ENCODE measurements around the gene GSTM3.
"Not testable (repeated sequence)": the region's sequence is repeated elsewhere in the genome, so short reads cannot be mapped to it uniquely, and the experiment has no call there.

The GSTM3 gene

DNA sequence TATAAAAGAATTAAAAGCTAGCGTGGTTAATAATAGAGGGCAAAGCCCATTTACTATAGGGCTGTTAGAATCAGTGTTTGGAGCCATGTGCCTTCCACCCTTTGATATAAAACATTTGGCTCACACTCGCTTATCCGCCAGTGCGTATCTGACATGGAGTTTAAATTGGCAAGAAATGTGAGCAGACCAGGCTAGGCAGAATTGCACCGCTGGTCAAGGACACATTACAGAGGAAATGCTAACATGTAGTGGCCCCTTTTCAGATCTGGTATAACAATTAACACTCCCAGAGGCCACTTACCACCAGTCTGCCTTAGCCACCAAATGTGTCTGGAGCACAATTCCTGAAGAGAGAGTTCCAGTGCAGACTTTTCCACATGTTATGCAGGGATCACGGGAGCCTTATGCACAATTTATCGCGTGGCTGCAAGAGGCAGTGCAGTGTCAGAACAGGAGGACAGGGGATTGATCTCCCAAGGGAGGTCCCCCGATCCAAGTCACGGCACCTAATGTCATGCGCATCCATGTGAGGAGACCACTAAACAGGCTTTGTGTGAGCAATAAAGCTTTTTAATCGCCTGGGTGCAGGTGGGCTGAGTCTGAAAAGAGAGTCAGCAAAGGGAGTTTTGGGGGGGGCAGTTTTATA is 14.0 kb downstream of the GSTM3 start:
- no peak for DNase-seq (ENCODE audit: low read depth)

DNA sequence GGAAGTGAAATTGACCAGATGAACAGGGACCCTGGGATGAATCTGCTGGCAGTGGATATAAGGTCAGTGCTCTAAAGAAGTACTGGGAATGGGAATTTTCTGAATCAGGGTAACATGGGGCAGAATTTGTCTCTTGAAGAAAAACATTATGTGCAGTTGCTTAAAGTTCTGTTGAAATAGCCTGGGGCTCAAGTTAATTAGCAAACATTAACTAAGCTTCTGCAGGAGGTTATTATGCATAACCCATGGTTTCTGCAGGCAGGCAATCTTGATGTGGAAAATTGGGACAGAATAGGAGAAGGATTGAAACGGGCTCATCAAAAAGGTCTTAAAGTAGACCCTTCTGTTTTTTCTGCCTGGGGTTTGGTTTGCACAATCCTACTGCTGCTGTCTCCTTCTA is 14.8 kb downstream of the GSTM3 start:
- DNase-seq (ENCODE audit: low read depth) = no peak

DNA sequence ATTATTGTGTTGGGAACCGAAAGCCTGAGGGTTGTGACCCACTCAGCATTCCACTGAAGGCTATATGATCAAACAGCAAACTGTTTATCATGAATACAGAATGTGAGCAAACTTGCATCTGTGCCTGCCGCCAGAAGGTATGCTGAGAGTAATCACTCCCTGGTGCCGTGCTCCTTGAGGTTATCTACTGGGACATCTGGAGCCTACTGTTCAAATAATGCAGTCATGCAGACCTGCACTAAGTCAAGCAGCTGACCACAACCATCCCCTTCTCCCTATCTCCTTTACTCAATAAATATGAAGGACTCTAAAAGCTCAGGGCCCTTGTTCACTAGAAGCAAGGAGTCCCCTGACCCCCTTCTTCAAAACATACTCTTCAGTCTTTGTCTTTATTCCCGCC is 15.3 kb downstream of the GSTM3 start:
- no peak for DNase-seq (ENCODE audit: low read depth)

DNA sequence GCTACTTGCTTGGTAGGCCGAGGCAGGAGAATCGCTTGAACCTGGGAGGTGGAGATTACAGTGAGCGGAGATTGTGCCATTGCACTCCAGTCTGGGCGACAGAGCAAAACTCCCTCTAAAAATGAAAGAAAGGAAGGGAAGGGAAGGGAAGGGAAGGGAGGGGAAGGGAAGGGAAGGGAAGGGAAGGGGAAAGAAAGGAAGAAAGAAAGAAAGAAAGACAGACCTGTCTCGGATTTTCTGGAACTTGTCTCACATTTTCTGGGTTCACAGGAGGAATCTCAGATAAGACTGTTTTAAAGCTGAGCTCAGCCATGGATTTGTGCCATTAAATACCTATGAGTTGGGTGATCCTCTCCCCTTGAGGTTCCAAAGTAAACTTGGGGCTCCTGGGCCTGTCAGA is 15.9 kb downstream of the GSTM3 start:
- DNase-seq (ENCODE audit: low read depth) = no peak

DNA sequence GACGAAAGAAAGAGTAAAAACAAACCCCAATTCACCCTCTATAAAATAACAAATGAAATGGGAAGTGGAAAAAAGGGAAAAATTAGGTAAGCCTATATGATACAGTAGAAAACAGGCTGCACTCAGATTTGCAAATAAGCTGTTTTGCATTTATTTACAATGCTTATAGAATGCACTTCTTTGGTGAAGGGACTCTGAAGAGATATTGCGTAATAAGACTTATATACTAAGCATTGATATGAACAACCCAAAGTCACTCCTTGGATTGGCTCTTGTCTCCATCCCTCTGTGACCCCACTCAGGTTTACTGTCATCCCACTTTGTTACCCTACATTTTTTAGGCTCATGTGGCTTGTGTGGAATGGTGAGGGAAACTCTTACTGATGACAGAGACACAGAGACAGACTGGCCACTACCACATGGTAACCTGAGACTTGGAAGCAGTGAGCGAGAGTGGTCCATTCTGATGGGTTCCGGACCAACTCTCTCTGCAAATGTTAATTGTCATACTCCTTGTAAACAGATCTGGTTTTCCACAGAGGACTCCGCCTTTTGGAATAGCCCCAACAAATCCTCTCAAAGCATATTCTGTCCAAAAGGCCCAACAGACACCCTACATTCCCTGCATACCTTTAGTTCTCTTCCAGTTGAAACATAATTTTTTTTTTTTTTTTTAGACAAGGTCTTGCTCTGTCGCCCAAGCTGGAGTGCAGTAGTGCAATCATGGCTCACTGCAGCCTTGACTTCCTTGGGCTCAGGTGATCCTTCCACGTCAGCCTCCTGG is 17.7 kb downstream of the GSTM3 start:
- no peak for DNase-seq (ENCODE audit: low read depth)

DNA sequence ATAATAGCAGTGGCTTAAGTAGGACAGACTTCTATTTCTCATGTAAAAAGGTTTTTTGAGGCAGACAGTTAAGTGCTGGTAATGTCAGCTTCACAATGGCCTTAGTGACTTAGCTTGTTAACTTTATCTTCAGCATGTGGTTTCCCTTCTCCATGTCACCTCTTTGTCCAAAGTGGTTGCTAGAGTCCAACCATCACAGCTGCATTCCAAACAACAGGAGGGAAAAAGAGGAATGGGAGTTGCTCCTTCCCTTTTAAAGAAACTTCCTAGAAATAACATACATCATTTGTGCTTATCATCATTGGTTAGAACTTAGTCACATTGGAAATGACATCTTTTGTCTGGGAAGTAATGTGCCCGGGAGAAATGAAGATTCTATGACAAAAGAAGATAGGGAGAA is 18.9 kb downstream of the GSTM3 start:
- DNase-seq (ENCODE audit: low read depth) = no peak

DNA sequence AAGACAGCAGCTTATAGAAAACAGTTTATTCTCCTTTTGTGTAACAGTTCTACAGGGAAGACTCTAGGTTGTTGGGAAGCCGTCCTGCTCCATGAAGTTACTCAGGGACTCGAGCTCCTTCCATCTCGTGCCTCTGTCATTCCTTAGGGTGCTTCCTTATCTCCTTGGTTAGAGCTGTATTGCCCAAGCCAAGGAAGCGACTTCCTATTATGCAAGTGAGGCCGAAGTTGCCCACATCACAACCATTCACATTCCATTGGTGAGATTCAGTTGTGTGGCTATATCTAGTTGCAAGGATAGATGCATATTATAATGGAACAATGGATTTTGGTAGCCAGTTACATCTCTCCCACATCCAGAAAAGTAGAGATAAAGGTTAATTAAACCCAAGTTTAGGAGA is 19.8 kb downstream of the GSTM3 start:
- DNase-seq (ENCODE audit: low read depth) = no peak

DNA sequence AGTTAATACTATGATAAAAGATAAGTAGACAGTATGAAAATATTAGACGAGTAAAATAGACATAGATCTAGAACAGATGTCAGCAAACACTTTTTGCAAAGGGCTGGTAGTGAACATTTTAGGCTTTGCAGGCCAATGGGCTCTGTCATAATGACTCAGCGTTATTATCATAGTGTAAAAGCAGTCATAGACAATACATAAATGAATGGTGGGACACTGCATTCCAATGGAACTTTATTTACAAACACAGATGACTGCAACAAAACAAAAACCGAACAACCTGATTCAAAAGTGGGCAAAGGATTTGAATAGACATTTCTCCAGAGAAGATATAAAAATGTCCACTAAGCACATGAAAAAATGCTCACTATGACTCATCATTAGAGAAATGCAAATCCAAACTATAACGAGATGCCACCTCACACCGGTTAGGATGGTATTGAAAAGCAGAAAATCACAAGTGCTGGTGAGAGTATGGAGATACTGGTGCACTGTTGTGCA is 21.5 kb downstream of the GSTM3 start:
- no peak for DNase-seq (ENCODE audit: low read depth)

DNA sequence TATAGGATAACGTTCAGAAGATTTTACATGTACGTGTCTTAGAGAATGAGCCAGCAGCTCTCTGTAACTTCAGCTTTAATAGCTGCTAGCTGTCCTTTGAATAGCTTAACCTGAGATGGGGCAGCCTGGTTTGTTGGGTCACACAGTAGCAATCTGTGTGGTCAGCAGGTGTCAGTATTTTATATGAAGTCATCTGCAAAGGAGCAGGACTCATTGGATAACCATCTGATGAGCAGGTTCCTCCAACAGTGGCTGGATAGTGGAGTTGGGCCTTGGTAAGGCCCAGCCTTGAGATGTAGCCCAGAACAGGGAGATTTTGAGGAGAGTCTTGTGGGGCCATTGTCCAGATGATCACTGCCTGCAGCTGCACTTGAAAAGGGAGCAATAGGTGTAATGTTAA is 22.3 kb downstream of the GSTM3 start:
- DNase-seq (ENCODE audit: low read depth) = no peak

DNA sequence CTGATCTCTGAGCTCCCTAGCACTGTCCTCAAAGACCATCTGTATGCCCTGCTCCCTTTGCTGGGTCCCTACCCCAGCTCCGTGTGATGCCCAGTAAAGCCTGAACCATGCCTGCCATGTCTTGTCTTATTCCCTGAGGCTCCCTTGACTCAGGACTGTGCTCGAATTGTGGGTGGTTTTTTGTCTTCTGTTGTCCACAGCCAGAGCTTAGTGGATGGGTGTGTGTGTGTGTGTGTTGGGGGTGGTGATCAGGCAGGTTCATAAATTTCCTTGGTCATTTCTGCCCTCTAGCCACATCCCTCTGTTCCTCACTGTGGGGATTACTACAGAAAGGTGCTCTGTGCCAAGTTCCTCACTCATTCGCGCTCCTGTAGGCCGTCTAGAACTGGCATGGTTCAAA is 23.1 kb downstream of the GSTM3 start:
- DNase-seq (ENCODE audit: low read depth) = no peak

DNA sequence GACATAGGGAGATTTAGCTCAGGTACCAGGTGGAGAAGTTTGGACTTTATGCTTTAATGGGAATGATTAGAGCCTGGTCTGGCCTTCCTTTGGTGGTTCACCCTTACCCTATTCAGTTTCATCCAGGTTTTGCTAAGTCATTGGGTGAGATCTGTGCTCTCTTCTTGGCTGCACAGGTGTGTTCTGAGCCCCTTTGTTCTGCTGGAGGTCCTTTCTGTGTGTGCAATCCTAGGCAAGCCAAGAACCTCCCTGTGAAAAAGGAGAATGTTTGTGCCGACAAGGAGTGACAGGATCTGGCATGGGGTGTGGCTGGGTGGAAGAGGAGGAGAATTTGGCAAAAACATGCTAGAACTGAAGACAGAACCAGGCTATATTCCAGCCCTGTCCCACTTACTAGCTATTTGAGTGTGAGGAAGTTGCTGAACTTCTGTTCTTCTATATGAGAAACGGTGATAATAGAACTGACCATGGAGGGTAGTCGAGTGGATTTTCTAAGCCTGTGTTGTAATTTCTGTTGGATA is 24.2 kb downstream of the GSTM3 start:
- no peak for DNase-seq (ENCODE audit: low read depth)

DNA sequence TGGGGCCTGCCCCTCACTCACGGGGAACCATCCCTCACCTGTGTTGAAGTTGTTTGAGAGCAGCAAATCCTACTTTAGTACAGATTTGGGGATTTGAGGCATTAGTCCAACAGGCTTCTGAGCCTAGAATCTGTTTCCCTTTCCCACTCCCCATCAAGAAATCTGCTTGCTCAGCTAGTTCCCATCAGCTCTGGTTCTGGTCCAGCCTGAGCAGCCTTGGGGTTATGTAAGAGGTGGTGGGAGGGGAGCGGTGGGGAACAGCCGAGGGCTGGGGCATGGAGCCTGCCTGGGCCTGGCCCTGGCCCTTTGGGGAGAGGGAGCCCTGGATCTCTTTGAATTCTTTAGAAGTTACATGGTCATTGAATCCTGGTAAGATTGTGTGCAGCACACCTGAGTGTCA is 24.7 kb downstream of the GSTM3 start:
- no peak for DNase-seq (ENCODE audit: low read depth)

DNA sequence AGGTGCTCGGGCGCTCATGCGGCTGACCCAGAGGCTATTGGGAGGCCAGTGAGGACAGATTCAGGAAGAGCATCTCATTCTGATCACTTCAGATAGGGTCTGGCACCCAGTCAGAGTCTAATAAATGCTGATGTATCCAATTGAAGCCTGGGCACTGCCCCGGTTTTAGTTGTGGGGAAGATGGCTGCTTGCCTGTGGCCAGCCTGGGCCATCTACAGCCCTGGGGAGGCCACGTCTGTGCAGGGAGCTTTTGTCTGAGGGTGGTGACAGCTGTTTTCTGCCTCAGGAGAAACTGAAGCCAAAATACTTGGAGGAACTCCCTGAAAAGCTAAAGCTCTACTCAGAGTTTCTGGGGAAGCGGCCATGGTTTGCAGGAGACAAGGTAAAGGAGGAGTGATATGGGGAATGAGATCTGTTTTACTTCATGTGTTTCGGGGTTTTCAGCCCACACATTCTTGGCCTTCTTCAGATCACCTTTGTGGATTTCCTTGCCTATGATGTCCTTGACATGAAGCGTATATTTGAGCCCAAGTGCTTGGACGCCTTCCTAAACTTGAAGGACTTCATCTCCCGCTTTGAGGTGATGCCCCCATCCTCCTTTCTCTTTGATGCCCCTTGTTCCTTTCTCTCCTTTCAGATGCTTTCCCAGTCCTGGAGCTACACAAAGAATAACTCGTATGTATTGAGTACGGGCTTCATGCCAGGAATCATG is 26.0 kb downstream of the GSTM3 start:
- DNase-seq (ENCODE audit: low read depth) = no peak

DNA sequence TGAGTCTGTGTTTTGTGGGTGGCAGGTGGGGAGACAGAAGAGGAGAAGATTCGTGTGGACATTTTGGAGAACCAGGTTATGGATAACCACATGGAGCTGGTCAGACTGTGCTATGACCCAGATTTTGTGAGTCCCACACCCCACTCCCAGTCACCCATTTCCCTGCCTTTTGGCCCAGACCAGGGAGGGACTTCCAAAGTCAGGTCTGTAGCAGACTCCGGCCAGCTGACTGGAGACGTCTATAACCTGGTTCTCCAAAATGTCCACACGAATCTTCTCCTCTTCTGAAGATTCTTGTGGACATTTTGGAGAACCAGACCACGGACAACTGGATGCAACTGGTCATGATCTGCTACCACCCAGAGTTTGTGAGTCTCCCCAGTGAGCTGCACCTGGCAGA is 27.2 kb downstream of the GSTM3 start:
- DNase-seq (ENCODE audit: low read depth) = no peak

DNA sequence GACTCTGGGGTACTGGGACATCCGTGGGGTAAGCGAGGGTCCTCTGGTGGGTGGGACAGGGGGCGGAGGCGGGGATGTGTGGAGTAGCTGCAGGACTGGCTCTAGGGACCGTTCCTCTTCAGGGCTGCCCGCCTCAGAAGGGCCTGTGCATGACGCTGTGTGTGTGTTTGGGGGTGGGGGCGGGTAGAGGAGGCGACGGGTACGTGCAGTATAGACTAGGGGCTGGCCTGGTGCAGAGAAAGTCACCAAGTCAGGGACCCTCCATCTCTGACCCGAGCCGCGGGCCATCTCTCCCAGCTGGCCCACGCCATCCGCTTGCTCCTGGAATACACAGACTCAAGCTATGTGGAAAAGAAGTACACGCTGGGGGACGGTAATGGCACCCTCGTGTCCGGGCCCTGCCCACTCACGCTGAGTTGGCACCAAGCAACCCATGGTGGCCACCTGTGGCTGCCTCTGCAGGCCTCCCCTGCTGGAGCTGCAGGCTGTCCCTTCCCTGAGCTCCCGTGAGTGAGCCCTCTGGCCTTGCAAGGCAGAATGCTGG is 28.4 kb downstream of the GSTM3 start:
- no peak for DNase-seq (ENCODE audit: low read depth)

DNA sequence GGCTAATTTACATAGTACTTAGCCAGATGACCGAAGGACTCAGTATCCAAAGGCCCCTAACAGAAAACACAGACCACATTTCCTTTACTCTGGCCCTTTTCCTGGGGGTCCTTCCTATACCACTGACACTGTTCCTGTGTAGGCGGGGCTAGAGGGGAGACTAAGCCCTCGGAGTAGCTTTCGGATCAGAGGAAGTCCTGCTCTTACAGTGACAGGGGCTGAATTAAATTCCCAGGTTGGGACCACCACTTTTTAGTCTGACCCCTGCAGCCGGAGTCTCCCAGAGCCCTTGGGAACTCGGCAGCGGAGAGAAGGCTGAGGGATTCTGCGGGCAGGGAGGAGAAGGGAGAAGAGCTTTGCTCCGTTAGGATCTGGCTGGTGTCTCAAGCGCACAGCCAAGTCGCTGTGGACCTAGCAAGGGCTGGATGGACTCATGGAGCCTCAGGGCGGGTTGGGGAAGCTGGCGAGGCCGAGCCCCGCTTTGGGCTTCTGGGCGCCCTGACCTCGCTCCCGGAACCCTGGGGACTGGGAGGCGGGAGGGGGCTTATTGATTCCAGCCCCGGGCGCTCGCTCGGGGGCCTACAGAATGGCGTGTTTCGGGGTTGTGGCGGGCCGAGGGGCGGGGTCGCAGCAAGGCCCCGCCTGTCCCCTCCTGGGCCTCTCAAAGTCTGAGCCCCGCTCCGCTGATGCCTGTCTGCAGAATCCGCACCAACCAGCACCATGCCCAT is 29.1 kb downstream of the GSTM3 start, which contains the start of gene GSTM5:
GSTM5 (plus strand) TSS at position 659 of the 728 bp plus-strand sequence; CDS start at position 721, 62 bp downstream.
- DNase-seq (ENCODE audit: low read depth) = not testable (repeated sequence)

DNA sequence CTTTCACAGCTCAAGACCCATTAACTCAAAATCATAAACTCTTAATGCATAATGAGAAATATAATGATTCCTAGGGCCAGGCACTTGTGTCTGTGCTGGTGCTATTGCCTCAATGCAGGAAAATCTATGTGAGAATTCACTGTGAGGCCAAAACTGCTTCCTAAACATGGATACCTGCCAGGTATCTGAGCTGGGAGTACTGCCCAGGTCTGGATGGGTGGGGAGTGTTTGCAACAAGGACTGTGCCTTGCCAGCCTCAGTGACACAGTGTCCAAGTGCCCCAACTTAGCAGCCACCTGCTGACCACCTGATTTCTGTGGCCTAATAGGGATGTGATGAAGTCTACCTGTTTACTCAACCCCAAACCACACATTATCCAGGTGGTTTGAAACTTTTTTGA is 31.0 kb downstream of the GSTM3 start:
- DNase-seq (ENCODE audit: low read depth) = not testable (repeated sequence)

DNA sequence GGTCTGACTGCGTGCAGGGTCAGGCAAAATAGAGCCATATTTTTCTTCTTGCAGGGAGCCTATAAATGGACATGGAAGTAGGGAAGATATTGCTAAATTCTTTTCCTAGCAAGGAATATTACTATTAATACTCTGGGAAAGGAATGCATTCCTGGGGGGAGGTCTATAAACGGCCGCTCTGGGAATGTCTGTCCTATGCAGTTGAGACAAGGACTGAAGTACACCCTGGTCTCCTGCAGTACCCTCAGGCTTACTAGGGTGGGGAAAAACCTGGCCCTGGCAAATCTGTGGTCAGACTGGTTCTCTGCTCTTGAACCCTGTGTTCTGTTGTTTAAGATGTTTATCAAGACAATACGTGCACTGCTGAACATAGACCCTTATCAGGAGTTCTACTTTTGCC is 31.9 kb downstream of the GSTM3 start:
- not testable (repeated sequence) for DNase-seq (ENCODE audit: low read depth)

DNA sequence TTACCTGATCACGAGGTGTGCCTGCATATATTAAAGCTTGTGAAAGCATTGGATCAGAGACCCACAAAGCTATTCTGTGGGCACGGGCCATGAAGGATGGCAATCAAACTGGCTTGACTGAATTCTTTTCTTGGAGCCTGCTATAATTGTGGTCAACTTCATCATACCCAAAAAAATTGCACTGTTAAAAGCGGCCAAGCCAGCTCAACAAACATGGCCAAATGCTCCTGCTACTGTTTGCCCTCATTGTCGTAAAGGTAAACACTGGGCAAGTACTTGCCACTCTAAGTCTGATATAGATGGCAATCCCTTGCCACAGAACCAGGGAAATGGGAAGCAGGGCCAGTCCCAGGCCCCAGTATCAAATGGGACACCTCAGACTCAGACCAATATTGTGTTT is 35.4 kb downstream of the GSTM3 start:
- no peak for DNase-seq (ENCODE audit: low read depth)

DNA sequence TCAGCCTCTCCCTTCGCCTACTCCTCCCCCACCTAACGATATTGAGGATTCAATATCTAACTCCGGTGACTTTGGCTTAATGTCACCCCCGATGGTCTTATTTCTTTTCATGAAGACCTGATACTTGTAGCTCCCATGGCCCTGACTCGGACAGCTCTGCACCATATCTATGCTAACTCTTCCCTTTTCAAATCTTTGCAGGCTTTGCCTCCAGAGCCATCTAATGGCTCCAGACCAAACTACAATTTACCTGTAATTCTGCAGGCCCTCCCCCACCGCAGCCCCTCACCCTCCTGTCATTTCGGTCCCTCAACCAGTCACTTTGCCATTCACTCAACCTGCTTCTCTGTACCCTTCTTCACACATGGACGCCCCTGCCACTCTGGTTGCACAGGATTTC is 36.7 kb downstream of the GSTM3 start:
- no peak for DNase-seq (ENCODE audit: low read depth)

DNA sequence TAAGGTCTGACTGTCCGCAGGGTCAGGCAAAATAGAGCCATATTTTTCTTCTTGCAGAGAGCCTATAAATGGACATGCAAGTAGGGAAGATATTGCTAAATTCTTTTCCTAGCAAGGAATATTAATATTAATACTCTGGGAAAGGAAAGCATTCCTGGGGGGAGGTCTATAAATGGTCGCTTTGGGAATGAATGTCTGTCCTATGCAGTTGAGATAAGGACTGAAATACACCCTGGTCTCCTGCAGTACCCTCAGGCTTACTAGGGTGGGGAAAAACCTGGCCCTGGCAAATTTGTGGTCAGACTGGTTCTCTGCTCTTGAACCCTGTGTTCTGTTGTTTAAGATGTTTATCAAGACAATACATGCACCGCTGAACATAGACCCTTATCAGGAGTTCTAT is 37.9 kb downstream of the GSTM3 start:
- not testable (repeated sequence) for DNase-seq (ENCODE audit: low read depth)

DNA sequence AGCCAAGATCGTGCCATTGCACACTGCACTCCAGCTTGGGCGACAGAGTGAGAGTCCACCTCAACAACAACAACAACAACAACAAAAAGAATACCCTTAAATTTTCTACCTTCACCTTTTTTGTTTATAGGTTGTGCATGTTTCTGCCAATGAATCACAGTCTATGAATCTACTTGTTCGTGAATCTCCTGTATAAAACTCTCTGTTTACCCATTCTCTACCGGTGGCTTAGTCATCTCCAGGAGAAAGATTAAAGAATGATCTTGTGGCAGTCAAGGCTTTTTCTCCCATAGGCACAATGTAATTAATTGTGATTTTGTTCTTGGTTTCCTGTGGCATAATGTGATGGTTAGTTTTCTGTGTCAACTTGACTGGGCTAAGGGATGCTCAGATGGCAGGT is 43.0 kb downstream of the GSTM3 start:
- DNase-seq (ENCODE audit: low read depth) = not testable (repeated sequence)

All from HS-5 (cell line).